GM23248 (cell line): ENCODE data around the gene EPHA5.

ENCODE experiments used
- EZH2 ChIP-seq: fragments of 200-600 bp; sonication (generic); IDR thresholded peaks from 2 replicates; pipeline ENCODE4 v1.6.1; 2018; ENCODE audit warnings: antibody characterized with exemption, mild to moderate bottlenecking; ENCODE audit not compliant: insufficient read depth, poor library complexity, severe bottlenecking
- EZH2phosphoT487 ChIP-seq: fragments of 200-600 bp; sonication (generic); IDR thresholded peaks from 2 replicates; pipeline ENCODE4 v1.6.1; 2018; ENCODE audit warnings: antibody characterized with exemption, moderate library complexity, mild to moderate bottlenecking, low read depth; ENCODE audit not compliant: insufficient read depth

DNA sequence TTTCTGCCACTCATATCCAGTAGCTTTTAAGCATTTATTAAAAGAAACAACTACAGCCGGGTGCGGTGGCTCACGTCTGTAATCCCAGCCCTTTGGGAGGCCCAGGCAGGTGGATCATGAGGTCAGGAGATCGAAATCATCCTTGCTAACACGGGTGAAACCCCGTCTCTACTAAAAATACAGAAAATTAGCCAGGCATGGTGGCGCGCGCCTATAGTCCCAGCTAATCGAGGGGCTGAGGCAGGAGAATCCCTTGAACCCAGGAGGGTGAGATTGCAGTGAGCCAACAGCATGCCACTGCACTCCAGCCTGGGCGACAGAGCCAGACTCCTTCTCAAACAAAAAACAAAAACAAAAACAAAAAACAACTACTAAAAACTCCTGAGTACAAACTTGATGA is 119.8 kb downstream of the EPHA5 start:
- TF ChIP-seq EZH2 (no peak), EZH2phosphoT487 (no peak)
